Lower lobe of right lung (tissue), 2 donors: Measurements from ENCODE around the gene MYRIP. TPM values are rescaled to one million over a fixed set of nuclear protein-coding genes. Genes with fewer than 3 reads are reported as not detected.

Source experiments
- ATAC-seq, 2 donors: fragments of 200-7000 bp; cut with Tn5 transposase; one replicate each; pipeline ENCODE4 v1.9.1; 2020 to 2022; ENCODE audit warnings: mild to moderate bottlenecking in 2 of 2, moderate library complexity in 2 of 2
- DNase-seq: peaks from one replicate; pipeline ENCODE4 v3.0.0-alpha.2; 2020
- H3K27ac ChIP-seq: fragments of 200-600 bp; one replicate; pipeline ENCODE4 v1.8.0; 2022
- H3K27me3 ChIP-seq: fragments of 200-600 bp; one replicate; pipeline ENCODE4 v1.8.0; 2022; ENCODE audit warnings: low read depth
- H3K36me3 ChIP-seq: fragments of 200-600 bp; one replicate; pipeline ENCODE4 v1.8.0; 2022; ENCODE audit warnings: mild to moderate bottlenecking
- H3K4me1 ChIP-seq: fragments of 200-600 bp; one replicate; pipeline ENCODE4 v1.8.0; 2022
- H3K4me3 ChIP-seq: fragments of 200-600 bp; one replicate; pipeline ENCODE4 v1.8.0; 2022; ENCODE audit warnings: mild to moderate bottlenecking
- H3K9me3 ChIP-seq: fragments of 200-600 bp; one replicate; pipeline ENCODE4 v1.8.0; 2022
- intact Hi-C: fragments of 100-400 bp; cut with DNase I; formaldehyde crosslinking; loops from one replicate; pipeline ENCODE4 v1.11.0; 2022
- total RNA-seq: library from RNA; stranded (reverse); fragmentation: NEBNext Ultra II Directional; extraction: Animal tissue kit (Norgen Biotek cat#: 25700); gene quantifications from one replicate; pipeline ENCODE4 v1.2.1, GENCODE V29; 2021
- TF ChIP-seq, protein P1 (sequence below): fragments of 200-600 bp; IDR thresholded peaks from one replicate; pipeline ENCODE4 v1.8.0; 2022; ENCODE audit warnings: antibody characterized with exemption, mild to moderate bottlenecking
- donor health status: DM: no; HTN: yes; CAD: no; lungs with severe emphysema.

The MYRIP gene
- total RNA-seq, 1 donor from 2014 or later = 1.8 TPM

DNA sequence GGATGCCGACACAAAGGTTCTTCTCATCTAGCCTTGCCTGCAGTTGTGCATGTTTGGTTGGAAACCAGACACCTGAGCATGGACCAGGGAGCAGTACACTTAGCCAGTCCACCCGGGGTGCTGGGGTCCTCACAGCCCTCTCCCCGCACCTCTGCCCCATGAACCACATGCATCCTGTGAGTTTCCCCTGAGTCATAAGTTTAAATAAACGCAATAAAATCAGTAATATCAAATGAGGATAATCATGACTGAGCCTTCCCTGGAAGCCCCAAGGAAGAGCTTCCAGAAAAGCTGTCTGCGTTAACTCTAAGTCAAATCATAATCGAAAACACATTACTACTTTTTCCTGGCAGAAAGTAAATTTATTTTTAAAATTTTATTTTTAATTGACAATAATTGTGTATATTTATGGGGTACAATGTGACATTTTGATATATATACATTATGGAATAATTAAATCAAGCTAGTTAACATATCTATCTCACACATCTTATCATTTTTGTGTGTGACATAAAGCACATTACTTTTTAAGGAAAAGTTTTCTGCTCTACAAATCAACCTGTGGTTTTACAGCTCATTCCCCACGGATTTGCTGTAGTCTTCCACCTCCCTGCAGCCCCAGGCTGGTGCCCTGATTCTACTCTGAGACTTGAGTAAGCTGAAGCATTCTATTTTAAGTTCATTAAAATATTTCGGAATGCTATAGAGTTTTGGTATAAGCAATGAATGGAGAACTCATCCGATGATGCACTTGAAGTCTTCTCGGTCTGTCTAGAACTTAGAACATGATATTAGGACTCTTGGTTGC, 334.1 kb downstream of the MYRIP start:
- no peaks in the 10 kb centered on the region for H3K36me3 ChIP-seq
- intact Hi-C loops = no loop called here
- no peak overlapping the region for H3K4me3 ChIP-seq
- TF ChIP-seq, protein P1, sequence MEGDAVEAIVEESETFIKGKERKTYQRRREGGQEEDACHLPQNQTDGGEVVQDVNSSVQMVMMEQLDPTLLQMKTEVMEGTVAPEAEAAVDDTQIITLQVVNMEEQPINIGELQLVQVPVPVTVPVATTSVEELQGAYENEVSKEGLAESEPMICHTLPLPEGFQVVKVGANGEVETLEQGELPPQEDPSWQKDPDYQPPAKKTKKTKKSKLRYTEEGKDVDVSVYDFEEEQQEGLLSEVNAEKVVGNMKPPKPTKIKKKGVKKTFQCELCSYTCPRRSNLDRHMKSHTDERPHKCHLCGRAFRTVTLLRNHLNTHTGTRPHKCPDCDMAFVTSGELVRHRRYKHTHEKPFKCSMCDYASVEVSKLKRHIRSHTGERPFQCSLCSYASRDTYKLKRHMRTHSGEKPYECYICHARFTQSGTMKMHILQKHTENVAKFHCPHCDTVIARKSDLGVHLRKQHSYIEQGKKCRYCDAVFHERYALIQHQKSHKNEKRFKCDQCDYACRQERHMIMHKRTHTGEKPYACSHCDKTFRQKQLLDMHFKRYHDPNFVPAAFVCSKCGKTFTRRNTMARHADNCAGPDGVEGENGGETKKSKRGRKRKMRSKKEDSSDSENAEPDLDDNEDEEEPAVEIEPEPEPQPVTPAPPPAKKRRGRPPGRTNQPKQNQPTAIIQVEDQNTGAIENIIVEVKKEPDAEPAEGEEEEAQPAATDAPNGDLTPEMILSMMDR = no peak
- H3K27me3 ChIP-seq = no peaks in the 10 kb centered on the region
- no peaks in the 10 kb centered on the region for H3K9me3 ChIP-seq
- no peak overlapping the region for H3K27ac ChIP-seq
- DNase-seq (no peak), ATAC-seq (no peak)
- H3K4me1 ChIP-seq = no peaks in the 10 kb centered on the region

DNA sequence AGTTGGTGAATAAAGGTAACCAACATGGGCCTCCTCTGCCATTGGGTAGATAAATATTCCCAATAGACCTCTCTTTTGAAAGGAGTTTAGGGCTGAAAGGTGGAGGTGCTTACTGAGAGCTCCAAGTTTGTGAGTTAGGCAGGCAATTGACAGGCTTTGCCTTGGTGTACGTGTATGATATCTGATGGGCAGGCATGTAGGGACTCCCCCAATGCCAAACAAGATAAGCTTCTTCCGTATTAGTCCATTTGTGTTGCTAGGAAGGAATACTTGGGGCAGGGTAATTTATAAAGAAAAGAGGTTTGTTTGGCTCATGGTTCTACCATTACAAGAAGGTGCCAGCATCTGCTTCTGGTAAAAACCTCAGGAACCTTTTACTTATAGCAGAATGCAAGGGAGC, 339.4 kb downstream of the MYRIP start:
- DNase-seq = no peak
- H3K4me1 ChIP-seq = no peaks in the 10 kb centered on the region
- H3K9me3 ChIP-seq = no peaks in the 10 kb centered on the region
- no peaks in the 10 kb centered on the region for H3K36me3 ChIP-seq
- TF ChIP-seq, protein P1 = no peak
- intact Hi-C loops = no loop called here
- H3K27ac ChIP-seq = no peak overlapping the region
- no peak overlapping the region for H3K4me3 ChIP-seq
- ATAC-seq = no peak
- no peaks in the 10 kb centered on the region for H3K27me3 ChIP-seq

DNA sequence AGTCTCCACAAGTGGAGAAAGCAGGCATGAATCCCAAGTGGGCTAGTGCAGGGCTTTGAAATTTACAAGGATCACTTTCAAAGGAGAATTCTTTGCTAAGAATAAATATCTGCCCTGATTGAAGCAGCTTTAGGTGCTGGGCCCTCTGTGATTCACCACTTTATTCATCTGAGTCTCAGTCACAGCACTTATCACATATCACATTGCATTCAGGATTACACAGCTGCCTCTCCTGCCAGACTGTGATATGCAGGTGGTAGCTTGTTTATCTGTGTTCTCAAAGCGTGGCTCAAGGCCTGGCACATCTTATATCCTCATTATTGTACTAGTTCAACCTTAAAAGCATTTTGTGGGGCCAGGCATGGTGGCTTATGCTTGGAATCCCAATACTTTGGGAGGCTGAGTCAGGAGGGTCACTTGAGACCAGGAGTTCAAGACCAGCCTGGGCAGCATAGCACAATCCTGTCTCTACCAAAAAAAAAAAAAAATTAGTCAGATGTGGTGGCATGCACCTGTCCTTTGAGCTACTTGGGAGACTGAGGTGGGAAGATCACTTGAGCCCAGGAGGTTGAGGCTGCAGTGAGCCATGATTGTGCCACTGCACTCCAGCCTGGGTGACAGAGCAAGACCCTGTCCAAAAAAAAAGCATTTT, 343.2 kb downstream of the MYRIP start:
- H3K9me3 ChIP-seq = no peaks in the 10 kb centered on the region
- DNase-seq = no peak
- H3K36me3 ChIP-seq = no peaks in the 10 kb centered on the region
- H3K27me3 ChIP-seq = no peaks in the 10 kb centered on the region
- TF ChIP-seq, protein P1 = no peak
- intact Hi-C loops = no loop called here
- no peaks in the 10 kb centered on the region for H3K4me1 ChIP-seq
- no peak overlapping the region for H3K27ac ChIP-seq
- ATAC-seq = no peak
- no peak overlapping the region for H3K4me3 ChIP-seq

DNA sequence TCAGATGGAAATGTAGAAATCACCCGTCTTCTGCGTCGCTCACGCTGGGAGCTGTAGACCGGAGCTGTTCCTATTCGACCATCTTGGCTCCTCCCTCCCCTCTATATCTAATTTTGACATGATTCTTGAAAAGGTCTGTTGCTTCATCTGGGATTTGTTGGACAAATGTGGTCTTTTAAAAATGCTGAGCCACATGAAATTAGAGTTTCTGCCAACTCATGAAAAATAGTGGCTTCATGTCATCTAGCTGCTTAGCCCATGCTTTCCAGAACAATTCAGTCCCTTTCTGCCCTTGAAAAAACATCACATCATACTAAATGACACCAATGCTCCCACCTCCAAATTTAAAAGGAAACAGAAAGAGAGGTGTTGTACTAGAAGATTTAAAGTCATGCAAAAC, 351.5 kb downstream of the MYRIP start:
- Histone ChIP-seq H3K27me3 (no peaks in the 10 kb centered on the region), H3K27ac (no peak overlapping the region), H3K36me3 (no peaks in the 10 kb centered on the region), H3K4me3 (no peak overlapping the region), H3K9me3 (no peaks in the 10 kb centered on the region), H3K4me1 (no peaks in the 10 kb centered on the region)
- TF ChIP-seq, protein P1 = no peak
- ATAC-seq (no peak), DNase-seq (no peak)
- intact Hi-C loops = no loop called here

DNA sequence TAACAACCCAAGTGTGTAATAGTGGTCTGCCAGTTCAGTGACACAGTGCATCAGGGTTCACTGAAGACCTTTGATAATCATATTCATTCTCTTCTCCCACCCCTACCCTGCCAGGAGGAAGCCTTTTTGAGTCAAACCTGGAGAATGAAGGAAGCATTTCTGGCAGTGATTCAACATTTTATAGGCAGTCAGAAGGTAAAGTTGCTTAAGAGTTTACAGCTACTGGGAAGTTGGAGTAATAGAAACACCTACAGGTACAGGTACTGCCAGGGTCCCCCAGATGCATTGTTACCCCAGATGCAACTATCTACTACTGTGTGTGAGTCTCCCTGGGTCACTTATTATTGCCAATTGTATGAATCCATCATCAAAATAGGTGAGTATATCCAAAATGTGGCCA, 353.2 kb downstream of the MYRIP start:
- Histone ChIP-seq H3K27me3 (no peaks in the 10 kb centered on the region), H3K9me3 (no peaks in the 10 kb centered on the region), H3K27ac (no peak overlapping the region), H3K36me3 (no peaks in the 10 kb centered on the region), H3K4me3 (no peak overlapping the region), H3K4me1 (no peaks in the 10 kb centered on the region)
- intact Hi-C loops = no loop called here
- ATAC-seq (no peak), DNase-seq (no peak)
- TF ChIP-seq, protein P1 = no peak
